Mesothelial cell of epicardium (in vitro differentiated cells): ENCODE results near the gene USP46. TPM values are rescaled to one million over a fixed set of nuclear protein-coding genes. Genes with fewer than 3 reads are reported as not detected.

Experiments
- DNase-seq, 2 experiments: peaks; one replicate each; pipeline ENCODE4 v3.0.0; 2021; ENCODE audit warnings: low spot score in 2 of 2; ENCODE audit not compliant: unreplicated experiment in 2 of 2
- H3K27ac Mint-ChIP-seq: 2 replicates; pipeline ENCODE4 v1.8.0; 2021; ENCODE audit warnings: mixed read lengths
- H3K27me3 Mint-ChIP-seq: 2 replicates; pipeline ENCODE4 v1.8.0; 2021; ENCODE audit warnings: low read depth, mixed read lengths
- H3K36me3 Mint-ChIP-seq: 2 replicates; pipeline ENCODE4 v1.8.0; 2021; ENCODE audit warnings: mixed read lengths
- H3K4me1 Mint-ChIP-seq: 2 replicates; pipeline ENCODE4 v1.8.0; 2021; ENCODE audit warnings: mixed read lengths
- H3K4me3 Mint-ChIP-seq: 2 replicates; pipeline ENCODE4 v1.8.0; 2021; ENCODE audit warnings: mild to moderate bottlenecking, moderate library complexity, mixed read lengths
- H3K9me3 Mint-ChIP-seq: 2 replicates; pipeline ENCODE4 v1.8.0; 2021; ENCODE audit warnings: mixed read lengths
- total RNA-seq: library from RNA; stranded (reverse); gene quantifications from 3 replicates; pipeline ENCODE4 v1.2.1, GENCODE V29; 2021
- TF ChIP-seq, protein P1 (sequence below): fragments of 200-600 bp; sonication (generic); IDR thresholded peaks from one replicate; pipeline ENCODE4 v1.5.0; 2021; ENCODE audit warnings: antibody characterized with exemption; ENCODE audit not compliant: unreplicated experiment

Gene USP46
- total RNA-seq, 1 donor from 2014 or later: 39.2 TPM

DNA sequence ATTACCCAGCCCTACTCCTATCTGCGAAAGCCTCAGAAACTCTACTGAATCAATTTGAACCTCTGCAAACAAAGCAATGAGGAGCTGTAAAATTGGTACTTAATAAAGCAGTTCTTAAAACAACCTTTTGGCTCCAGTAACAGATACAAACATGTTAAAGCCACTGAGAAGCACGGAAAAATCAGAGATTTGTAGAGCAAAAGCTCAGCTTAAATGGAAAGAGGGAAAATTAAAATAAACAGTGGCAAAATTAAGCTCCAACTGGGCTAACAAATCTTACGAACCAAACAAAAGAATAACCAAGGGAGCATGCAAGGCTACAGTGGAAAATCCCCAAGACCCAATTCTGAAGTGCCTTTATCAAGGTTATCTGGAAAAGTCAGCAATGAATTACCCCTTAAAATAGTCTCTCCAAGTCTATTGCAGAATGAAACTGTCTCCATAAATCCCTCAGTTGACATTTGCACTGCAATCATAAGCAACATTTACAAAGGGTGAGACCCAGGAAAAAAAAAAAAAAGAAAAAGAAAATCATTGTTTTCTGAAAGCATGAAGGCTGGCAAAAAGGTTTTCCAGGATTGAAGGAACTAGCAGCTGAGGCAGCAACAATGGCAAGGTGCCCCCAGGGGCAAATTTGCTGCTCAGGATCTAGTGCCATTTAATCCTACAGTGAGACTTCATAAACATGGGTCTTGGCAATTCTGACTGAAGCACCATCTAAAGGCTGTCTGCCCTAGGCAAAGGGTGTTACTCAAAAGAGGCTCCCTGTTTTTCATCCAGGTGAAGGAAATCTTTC, 40.1 kb downstream of the USP46 start:
- Mint-ChIP-seq H3K36me3 (peaks cover 33% of the 10 kb centered on the region), H3K4me3 (no peak overlapping the region), H3K27me3 (no peaks in the 10 kb centered on the region), H3K27ac (no peak overlapping the region), H3K4me1 (peaks cover 29% of the 10 kb centered on the region), H3K9me3 (peaks cover 4% of the 10 kb centered on the region)
- no peak for DNase-seq
- TF ChIP-seq, protein P1, sequence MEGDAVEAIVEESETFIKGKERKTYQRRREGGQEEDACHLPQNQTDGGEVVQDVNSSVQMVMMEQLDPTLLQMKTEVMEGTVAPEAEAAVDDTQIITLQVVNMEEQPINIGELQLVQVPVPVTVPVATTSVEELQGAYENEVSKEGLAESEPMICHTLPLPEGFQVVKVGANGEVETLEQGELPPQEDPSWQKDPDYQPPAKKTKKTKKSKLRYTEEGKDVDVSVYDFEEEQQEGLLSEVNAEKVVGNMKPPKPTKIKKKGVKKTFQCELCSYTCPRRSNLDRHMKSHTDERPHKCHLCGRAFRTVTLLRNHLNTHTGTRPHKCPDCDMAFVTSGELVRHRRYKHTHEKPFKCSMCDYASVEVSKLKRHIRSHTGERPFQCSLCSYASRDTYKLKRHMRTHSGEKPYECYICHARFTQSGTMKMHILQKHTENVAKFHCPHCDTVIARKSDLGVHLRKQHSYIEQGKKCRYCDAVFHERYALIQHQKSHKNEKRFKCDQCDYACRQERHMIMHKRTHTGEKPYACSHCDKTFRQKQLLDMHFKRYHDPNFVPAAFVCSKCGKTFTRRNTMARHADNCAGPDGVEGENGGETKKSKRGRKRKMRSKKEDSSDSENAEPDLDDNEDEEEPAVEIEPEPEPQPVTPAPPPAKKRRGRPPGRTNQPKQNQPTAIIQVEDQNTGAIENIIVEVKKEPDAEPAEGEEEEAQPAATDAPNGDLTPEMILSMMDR: no peak

DNA sequence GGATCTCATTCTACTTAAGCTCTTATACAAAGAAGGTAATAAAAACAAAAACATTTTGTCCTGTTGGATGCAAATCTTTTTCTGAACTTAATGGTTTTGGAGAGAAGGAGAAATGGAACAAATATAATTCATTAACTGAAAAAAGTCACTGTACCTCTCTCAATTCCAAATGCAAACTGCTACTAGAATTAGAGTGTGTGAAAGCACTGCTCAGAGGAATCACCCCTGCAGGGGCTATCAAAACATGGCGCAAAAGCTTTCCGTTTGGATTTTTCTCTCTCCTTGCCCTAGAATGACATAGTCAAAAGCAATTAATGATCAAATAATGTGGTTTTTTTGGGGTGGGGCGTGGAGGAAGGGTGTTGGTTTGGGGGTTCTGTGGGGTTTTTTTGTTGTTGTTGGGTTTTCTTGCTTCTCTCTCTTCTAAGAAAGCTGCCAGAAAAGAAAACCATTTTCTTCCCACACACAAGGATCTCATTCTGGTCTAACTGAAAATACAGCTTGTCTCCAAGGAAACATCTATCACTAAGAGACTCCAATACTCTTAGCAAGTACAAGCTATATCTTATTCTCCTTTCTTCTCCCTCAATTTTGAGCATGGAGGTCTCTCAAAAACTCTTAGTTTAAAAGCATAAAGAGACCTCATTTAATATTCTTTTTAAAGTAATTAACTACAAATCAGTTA, 41.6 kb downstream of the USP46 start:
- Mint-ChIP-seq H3K9me3 (peaks cover 12% of the 10 kb centered on the region), H3K36me3 (peaks cover 35% of the 10 kb centered on the region), H3K27ac (no peak overlapping the region), H3K4me1 (peaks cover 29% of the 10 kb centered on the region), H3K27me3 (no peaks in the 10 kb centered on the region), H3K4me3 (no peak overlapping the region)
- TF ChIP-seq, protein P1: no peak
- no peak for DNase-seq

DNA sequence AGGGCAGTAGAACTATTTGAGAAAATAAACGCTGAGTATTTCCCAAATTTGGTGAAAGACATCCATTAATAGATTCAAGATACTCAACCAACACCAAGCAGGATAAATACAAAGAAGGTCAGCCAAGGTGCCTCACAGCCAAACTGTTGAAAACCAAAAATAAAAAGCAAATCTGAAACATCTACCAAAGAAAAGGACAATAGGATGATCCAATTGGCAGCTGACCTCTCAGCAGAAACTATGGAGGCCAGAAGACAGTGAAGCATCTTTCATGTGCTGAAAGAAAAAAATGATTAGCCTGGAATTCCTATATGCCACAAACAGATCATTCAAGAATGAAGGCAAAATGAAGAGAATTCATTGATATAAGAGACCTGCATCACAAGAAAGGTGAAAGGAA, 44.9 kb downstream of the USP46 start:
- Mint-ChIP-seq H3K27ac (no peak overlapping the region), H3K9me3 (peaks cover 15% of the 10 kb centered on the region), H3K36me3 (peaks cover 43% of the 10 kb centered on the region), H3K27me3 (no peaks in the 10 kb centered on the region), H3K4me1 (peaks cover 25% of the 10 kb centered on the region), H3K4me3 (no peak overlapping the region)
- TF ChIP-seq, protein P1: no peak
- no peak for DNase-seq

DNA sequence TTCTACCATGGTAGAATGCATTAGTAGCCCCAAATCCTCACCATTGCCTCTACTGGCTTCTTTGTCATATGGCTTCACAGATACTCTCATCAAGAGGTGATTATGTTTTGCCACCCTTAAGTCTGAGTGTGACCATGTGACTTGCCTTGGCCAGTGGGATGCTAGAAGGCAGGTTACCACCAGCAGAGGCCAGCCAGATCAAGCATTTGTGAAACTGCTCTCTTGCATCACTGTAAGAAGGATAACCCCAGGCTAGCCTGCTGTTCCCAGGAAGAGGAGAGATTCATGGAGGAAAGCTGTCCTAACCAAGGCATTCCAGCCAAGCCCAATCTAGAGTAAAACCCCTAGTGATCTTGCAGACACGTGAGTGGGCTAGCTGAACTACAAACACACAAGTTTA, 46.8 kb downstream of the USP46 start:
- peaks cover 23% of the 10 kb centered on the region for H3K4me1 Mint-ChIP-seq

DNA sequence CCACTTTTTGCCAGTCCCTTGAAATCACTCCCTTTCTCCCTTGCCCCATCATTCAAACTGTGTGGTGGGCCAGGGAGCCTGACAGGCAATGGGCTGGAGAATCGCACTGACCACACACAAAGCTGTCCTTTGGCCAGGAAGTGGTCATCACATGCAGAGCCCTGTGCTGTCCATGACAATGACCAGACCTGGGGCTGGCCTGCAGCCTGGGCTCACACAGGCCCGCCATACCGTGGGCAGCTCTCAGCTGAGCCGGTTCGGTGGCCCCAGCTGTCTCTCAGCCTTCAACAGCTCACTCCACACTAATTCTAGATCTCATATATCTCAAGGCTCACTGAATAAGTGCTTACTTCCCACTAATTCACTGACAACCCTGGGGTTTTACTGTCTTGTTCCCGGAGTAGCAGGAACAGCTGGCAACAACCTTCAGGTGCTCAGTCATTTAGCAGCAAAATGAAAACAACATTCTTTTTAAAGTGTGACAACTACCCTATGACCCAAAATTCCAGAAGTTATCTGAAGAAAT, 48.0 kb downstream of the USP46 start:
- peaks cover 27% of the 10 kb centered on the region for H3K9me3 Mint-ChIP-seq
- no peak for DNase-seq
- peaks cover 70% of the 10 kb centered on the region for H3K36me3 Mint-ChIP-seq
- peaks cover 21% of the 10 kb centered on the region for H3K4me1 Mint-ChIP-seq
- H3K4me3 Mint-ChIP-seq: no peak overlapping the region
- TF ChIP-seq, protein P1: no peak
- no peak overlapping the region for H3K27ac Mint-ChIP-seq
- H3K27me3 Mint-ChIP-seq: no peaks in the 10 kb centered on the region

More for the DNA sequence above, 46.8 kb downstream of the USP46 start:
- no peak for DNase-seq
- Mint-ChIP-seq H3K9me3 (peaks cover 15% of the 10 kb centered on the region), H3K36me3 (peaks cover 57% of the 10 kb centered on the region), H3K4me3 (no peak overlapping the region), H3K27ac (no peak overlapping the region), H3K27me3 (no peaks in the 10 kb centered on the region)
- TF ChIP-seq, protein P1: no peak
